HepG2 (cell line): ENCODE measurements around the gene RASL10A. TPM values are rescaled to one million over a fixed set of nuclear protein-coding genes. Genes with fewer than 3 reads are reported as not detected.

Experiments used
- ATAC-seq: fragments of 200-7000 bp; cut with Tn5 transposase; 3 replicates; pipeline ENCODE4 v1.9.1; 2020; ENCODE audit warnings: mild to moderate bottlenecking, moderate library complexity
- BruUV-seq: library from RNA; stranded (reverse); fragments of 400-500 nt; replicated peaks from 2 replicates; lab custom pipeline; 2021; lab: Mats Ljungman, UMichigan
- CTCF ChIA-PET: fragments of 300-600 bp; formaldehyde crosslinking; extraction: SDS; loops from one replicate; lab custom pipeline; 2021; ENCODE audit warnings: low total read pairs, inconsistent platforms, low intra/inter-chr PET ratio; lab: Yijun Ruan, JAX
- POLR2A ChIA-PET: fragments of 350-600 bp; sonication (Branson Sonifier 250); formaldehyde crosslinking; loops from one replicate; lab custom pipeline; 2020; ENCODE audit warnings: antibody characterized with exemption, inconsistent platforms; lab: Yijun Ruan, JAX
- DNase-seq: peaks from one replicate; pipeline ENCODE4 v3.0.0-alpha.2; 2015; ENCODE audit warnings: low spot score
- FAIRE-seq: peaks from 3 replicates; lab custom pipeline; 2011; peaks lifted over from hg19 to GRCh38; lab: Jason Lieb, UNC
- H2AFZ ChIP-seq: one replicate; pipeline ENCODE4 v1.6.1; 2011; ENCODE audit warnings: low read length, inconsistent platforms
- H3K27ac ChIP-seq: fragments of 300-600 bp; 3 replicates; pipeline ENCODE4 v1.8.0; 2011; ENCODE audit warnings: mixed run types, mild to moderate bottlenecking, mixed read lengths, low read length, inconsistent platforms; ENCODE audit not compliant: insufficient read depth; ENCODE audit errors: extremely low read length
- H3K27me3 ChIP-seq, 2 experiments: fragments of 200-600 bp in 1 of 2; 2 replicates in 1 of 2; 3 replicates in 1 of 2; pipeline versions ENCODE4 v1.6.0 to v1.8.0; 2011; ENCODE audit warnings: low read length in 2 of 2, mild to moderate bottlenecking in 2 of 2, moderate library complexity in 2 of 2, inconsistent platforms in 1 of 2; ENCODE audit not compliant: insufficient read depth in 2 of 2, control insufficient read depth in 1 of 2
- H3K36me3 ChIP-seq, 2 experiments: fragments of 200-600 bp in 1 of 2; replicated peaks in 1 of 2; 2 replicates in 1 of 2; 3 replicates in 1 of 2; pipeline versions ENCODE4 v1.5.1 to v1.8.0; 2011; ENCODE audit warnings: low read length in 2 of 2, inconsistent platforms in 1 of 2; ENCODE audit not compliant: insufficient read depth in 2 of 2, control insufficient read depth in 1 of 2
- H3K4me1 ChIP-seq: 2 replicates; pipeline ENCODE4 v1.5.1; 2012; ENCODE audit warnings: low read length, inconsistent platforms; ENCODE audit not compliant: insufficient read depth
- H3K4me2 ChIP-seq: 2 replicates; pipeline ENCODE4 v1.6.0; 2011; ENCODE audit warnings: low read depth, low read length, inconsistent platforms
- H3K4me3 ChIP-seq, 3 experiments: fragments of 200-600 bp in 1 of 3; sonication (generic), shearing (Covaris generic) in 1 of 3; replicated peaks in 1 of 3; 2 replicates each; pipeline ENCODE4 v1.5.1; 2011 to 2016; ENCODE audit warnings: low read length in 3 of 3, inconsistent platforms in 2 of 3, low read depth in 2 of 3, mild to moderate bottlenecking in 2 of 3, control low read depth in 1 of 3, mixed read lengths in 1 of 3; ENCODE audit not compliant: insufficient read depth in 1 of 3
- H3K79me2 ChIP-seq: one replicate; pipeline ENCODE4 v1.6.1; 2011; ENCODE audit warnings: low read length, inconsistent platforms; ENCODE audit not compliant: insufficient read depth
- H3K9ac ChIP-seq: 2 replicates; pipeline ENCODE4 v1.6.0; 2011; ENCODE audit warnings: mild to moderate bottlenecking, low read depth, low read length, inconsistent platforms; ENCODE audit not compliant: insufficient read depth
- H3K9me3 ChIP-seq: 2 replicates; pipeline ENCODE4 v1.5.1; 2012; ENCODE audit warnings: mild to moderate bottlenecking, low read length
- H4K20me1 ChIP-seq: 2 replicates; pipeline ENCODE4 v1.6.0; 2011; ENCODE audit warnings: inconsistent platforms, mild to moderate bottlenecking, low read length, moderate library complexity; ENCODE audit not compliant: insufficient read depth
- DNMT1 ChIP-seq: sonication (generic); formaldehyde crosslinking; IDR thresholded peaks from 2 replicates; pipeline ENCODE4 v1.5.1; 2020; ENCODE audit warnings: mild to moderate bottlenecking, missing genetic modification reagents
- GMEB2 ChIP-seq: IDR thresholded peaks from 2 replicates; pipeline ENCODE4 v1.6.1; 2016; ENCODE audit warnings: missing biosample characterization, missing genetic modification reagents, low read depth
- ONECUT2 ChIP-seq: sonication (generic); formaldehyde crosslinking; IDR thresholded peaks from 2 replicates; pipeline ENCODE4 v1.4.0; 2020; ENCODE audit warnings: missing genetic modification reagents
- RXRB ChIP-seq: IDR thresholded peaks from 2 replicates; pipeline ENCODE4 v1.6.1; 2016; ENCODE audit warnings: borderline replicate concordance, missing genetic modification reagents, missing compliant biosample characterization
- SIN3B ChIP-seq: fragments of 150-350 bp; IDR thresholded peaks from 2 replicates; pipeline ENCODE4 v1.6.1; 2014; ENCODE audit warnings: low read length
- SNAI1 ChIP-seq: sonication (generic); formaldehyde crosslinking; IDR thresholded peaks from 2 replicates; pipeline ENCODE4 v1.5.0; 2020; ENCODE audit warnings: mild to moderate bottlenecking, missing genetic modification reagents, borderline replicate concordance
- STAT5B ChIP-seq: sonication (generic); formaldehyde crosslinking; IDR thresholded peaks from 2 replicates; pipeline ENCODE4 v1.4.0; 2020; ENCODE audit warnings: missing genetic modification reagents
- ZNF446 ChIP-seq: sonication (generic); formaldehyde crosslinking; IDR thresholded peaks from 2 replicates; pipeline ENCODE4 v1.5.0; 2020; ENCODE audit warnings: mild to moderate bottlenecking, missing genetic modification reagents
- ZNF484 ChIP-seq: sonication (generic); formaldehyde crosslinking; IDR thresholded peaks from 2 replicates; pipeline ENCODE4 v1.5.1; 2020; ENCODE audit warnings: mild to moderate bottlenecking, low read depth, missing genetic modification reagents, borderline replicate concordance
- ZNF761 ChIP-seq: sonication (generic); formaldehyde crosslinking; conservative IDR thresholded peaks from 2 replicates; pipeline ENCODE4 v1.4.0; 2020; ENCODE audit warnings: mild to moderate bottlenecking, missing genetic modification reagents
- WGBS: methylation state at CpG from one replicate; pipeline ENCODE4 v1.1.6; 2017; ENCODE audit warnings: low lambda C conversion rate; 5-methylcytosine and 5-hydroxymethylcytosine counted together
- in situ Hi-C: cut with HindIII; loops from 2 replicates; pipeline ENCODE4 v1.10.0; 2017; ENCODE audit warnings: low pct_unique_long_range_greater_than_20kb; ENCODE audit not compliant: extremely low pct_ligation_motif_present
- intact Hi-C: fragments of 100-400 bp; cut with micrococcal nuclease; formaldehyde crosslinking; loops from one replicate; pipeline ENCODE4 v1.10.0; 2022; ENCODE audit not compliant: unreplicated experiment
- polyA plus RNA-seq, 8 experiments: library from polyadenylated mRNA; depleted of rRNA in 3 of 8; stranded (reverse) in 7 of 8; unstranded in 1 of 8; fragments of >200 nt; fragmentation: Illumina TruSeq in 4 of 8; extraction: Trizol in 4 of 8; gene quantifications; 2 replicates each; pipeline versions ENCODE4 v1.2.1 to v1.2.3, GENCODE V29; 2011 to 2016; ENCODE audit warnings: low read depth in 4 of 8, missing spikeins in 1 of 8, mixed read lengths in 1 of 8; ENCODE audit not compliant: insufficient read depth in 1 of 8
- total RNA-seq, 5 experiments: library from RNA; depleted of rRNA; stranded (reverse); fragments of >200 nt; fragmentation: Illumina TruSeq; extraction: Trizol; gene quantifications; 2 replicates each; pipeline ENCODE4 v1.2.3, GENCODE V29; 2016; ENCODE audit warnings: low read depth in 1 of 5
- TF ChIP-seq, protein P1 (sequence below): sonication (generic); formaldehyde crosslinking; IDR thresholded peaks from 2 replicates; pipeline ENCODE4 v1.4.0; 2020; ENCODE audit warnings: missing genetic modification reagents, borderline replicate concordance

The RASL10A gene
- total and polyA plus RNA-seq, 2 of the 13 experiments (the other 11 are each of a cell fraction or from before 2014, with no cell fraction given): 0.05 to 0.22 TPM

- H3K27me3 ChIP-seq: peaks cover 7 to 41% of the 10 kb centered on the region in 2 experiments
- POLR2A ChIA-PET: no interaction called here
- H3K79me2 ChIP-seq: no peaks in the 10 kb centered on the region
- H2AFZ ChIP-seq: no peak overlapping the region
- no peak overlapping the region for H3K27ac ChIP-seq
- no peak for FAIRE-seq
- ATAC-seq: no peak
- in situ Hi-C loops: no loop called here
- no peaks in the 10 kb centered on the region for H3K36me3 ChIP-seq
- H3K9me3 ChIP-seq: no peaks in the 10 kb centered on the region
- peaks cover 19% of the 10 kb centered on the region for H3K4me1 ChIP-seq
- H4K20me1 ChIP-seq: no peaks in the 10 kb centered on the region; the same call in 1 of the 2 replicates
- no peak overlapping the region for H3K4me3 ChIP-seq
- CTCF ChIA-PET: no interaction called here
- WGBS: 58% methylated on average over 12 of the region's 18 CpGs
- H3K9ac ChIP-seq: no peak overlapping the region
- TF ChIP-seq RXRB (CRISPR knock-in tag) (no peak), DNMT1 (no peak), SIN3B (no peak), STAT5B (CRISPR knock-in tag) (no peak), SNAI1 (CRISPR knock-in tag) (no peak), ZNF484 (no peak), ZNF761 (CRISPR knock-in tag) (no peak), ZNF446 (CRISPR knock-in tag) (no peak), GMEB2 (CRISPR knock-in tag) (no peak), ONECUT2 (no peak)
- TF ChIP-seq, protein P1, sequence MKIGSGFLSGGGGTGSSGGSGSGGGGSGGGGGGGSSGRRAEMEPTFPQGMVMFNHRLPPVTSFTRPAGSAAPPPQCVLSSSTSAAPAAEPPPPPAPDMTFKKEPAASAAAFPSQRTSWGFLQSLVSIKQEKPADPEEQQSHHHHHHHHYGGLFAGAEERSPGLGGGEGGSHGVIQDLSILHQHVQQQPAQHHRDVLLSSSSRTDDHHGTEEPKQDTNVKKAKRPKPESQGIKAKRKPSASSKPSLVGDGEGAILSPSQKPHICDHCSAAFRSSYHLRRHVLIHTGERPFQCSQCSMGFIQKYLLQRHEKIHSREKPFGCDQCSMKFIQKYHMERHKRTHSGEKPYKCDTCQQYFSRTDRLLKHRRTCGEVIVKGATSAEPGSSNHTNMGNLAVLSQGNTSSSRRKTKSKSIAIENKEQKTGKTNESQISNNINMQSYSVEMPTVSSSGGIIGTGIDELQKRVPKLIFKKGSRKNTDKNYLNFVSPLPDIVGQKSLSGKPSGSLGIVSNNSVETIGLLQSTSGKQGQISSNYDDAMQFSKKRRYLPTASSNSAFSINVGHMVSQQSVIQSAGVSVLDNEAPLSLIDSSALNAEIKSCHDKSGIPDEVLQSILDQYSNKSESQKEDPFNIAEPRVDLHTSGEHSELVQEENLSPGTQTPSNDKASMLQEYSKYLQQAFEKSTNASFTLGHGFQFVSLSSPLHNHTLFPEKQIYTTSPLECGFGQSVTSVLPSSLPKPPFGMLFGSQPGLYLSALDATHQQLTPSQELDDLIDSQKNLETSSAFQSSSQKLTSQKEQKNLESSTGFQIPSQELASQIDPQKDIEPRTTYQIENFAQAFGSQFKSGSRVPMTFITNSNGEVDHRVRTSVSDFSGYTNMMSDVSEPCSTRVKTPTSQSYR (CRISPR knock-in tag): no peak
- TF ChIP-seq, all 625 proteins: peak for 0
- no TSS peak for BruUV-seq
- intact Hi-C loops: no loop called here
- H3K4me2 ChIP-seq: no peak overlapping the region
- DNase-seq: no peak
Measured at GRCh38 chr22:29317827-29318454, 2.4 kb upstream of the RASL10A start.
